GM19025 (cell line): Measurements from ENCODE around the gene LHFPL3.

Experiments
- ATAC-seq: cut with Tn5 transposase; IDR thresholded peaks from one replicate; pipeline ENCODE4 v1.9.1; 2021; ENCODE audit warnings: mild to moderate bottlenecking, low read depth, moderate library complexity; ENCODE audit not compliant: unreplicated experiment

LHFPL3 gene

DNA sequence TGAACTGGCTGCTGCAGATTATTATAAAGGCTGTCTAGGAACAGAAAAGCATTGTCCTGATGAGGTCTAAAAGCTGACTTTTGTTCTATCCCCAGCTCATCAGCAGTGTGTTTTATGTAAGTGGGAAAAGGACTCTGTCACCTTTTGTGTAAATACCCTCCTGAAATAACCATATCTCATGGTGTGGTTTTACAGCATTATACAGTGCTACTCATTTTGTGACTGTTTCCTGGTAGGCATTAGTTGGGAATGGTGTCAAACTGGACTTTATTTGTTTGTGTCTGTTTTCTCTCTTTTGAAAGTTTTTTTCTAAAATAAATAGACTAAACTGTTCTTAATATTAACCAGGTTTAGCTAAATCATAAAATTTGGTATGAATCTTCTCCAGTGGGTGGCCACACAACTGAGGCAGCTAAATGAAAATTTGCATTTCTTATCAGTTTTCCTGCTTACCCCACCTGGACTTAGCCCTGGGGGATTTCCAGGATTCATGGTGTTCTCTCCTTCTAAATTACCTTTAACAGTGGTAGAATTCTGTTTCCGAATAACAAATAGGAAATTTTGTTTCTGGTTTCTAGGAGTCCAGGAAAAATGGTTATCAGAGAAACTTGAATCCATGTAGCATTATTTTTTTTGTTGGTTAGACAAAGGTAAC is 140.9 kb downstream of the LHFPL3 start:
- ATAC-seq: no peak

DNA sequence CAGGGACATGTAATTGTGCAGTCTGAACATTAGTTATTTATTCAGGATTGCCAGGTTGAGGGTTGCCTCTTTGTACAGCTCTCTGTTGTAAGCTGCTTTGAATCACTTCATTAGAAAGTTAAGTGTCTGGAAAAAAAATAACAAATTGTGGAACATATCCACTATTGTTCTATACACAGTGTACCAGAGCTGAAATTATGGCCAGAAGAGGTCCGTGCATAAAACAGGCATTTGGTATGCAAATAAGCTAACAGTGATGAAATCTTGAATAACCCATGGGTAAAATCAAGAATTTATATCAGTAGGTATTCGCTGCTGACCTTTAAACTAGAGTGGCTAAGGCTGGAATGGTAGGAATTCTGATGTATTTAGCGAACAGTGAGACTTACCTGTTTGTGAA is 152.1 kb downstream of the LHFPL3 start:
- ATAC-seq: no peak

DNA sequence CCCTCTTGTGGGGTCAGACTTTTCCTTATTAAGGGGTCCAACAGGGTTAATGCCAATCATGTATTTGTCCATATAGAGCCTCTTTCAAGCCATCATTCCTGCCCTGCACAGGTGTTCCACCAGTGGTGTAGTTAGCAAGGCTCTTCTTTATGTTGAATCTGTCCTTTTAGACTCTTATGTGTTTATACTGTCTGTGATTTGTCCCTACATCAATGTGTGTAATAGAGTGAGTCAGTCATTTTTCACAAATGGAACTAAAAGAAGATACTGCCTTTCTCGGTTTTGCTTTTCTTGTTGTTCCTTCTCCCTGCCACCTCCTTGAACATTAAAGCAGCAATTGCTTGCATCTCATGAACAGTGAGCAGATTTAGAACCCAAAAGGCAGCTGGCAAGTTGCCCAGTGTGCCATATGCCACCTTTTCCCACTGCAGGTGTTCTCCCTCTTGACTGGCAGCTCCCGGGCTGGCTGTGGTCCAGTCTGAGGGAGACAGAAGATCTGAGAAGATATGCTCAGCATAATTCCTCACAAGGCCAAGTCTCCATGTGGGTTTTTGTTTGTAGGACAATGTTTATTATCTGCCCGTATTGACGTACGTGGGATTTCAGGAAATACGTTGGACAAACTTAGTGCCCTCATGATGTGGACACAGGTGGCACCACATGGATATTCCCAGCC is 154.1 kb downstream of the LHFPL3 start:
- no peak for ATAC-seq

DNA sequence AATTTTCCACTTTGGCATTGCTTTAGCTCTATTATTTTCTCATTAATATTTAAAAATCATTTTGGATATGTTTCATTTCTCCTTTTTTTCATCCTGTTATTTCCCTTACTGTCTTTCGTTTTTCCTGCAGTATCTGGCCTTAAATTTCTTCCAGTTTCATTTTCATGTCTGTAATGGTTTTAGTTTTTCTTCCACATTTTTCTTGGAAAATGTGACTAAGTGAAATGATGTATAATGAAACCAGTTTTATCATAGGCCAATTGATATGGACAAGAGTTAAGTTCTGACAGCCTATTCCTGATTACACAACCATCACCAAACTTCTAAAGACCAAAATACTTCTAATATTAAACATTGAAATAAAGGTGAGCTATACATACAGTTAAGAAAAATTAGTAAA is 158.5 kb downstream of the LHFPL3 start:
- no peak for ATAC-seq

DNA sequence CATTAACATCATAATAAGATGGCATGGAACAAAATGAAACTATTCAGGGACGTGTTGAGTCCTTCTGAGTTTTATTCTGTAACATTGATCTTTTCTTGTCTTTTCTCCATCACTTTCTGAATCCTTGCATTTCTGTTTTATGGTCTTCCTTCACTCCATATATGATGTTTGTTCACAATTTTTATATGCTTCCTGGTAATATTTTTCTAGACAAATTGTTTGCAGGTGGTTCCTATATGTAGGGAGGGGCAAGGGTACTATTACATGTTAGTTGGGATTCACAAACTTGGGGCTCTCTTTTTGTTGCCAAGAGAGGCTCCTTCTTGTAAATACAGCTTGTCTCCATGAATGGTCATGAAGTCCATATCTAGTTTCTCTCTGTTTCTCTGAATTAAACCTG is 159.2 kb downstream of the LHFPL3 start:
- ATAC-seq: no peak

DNA sequence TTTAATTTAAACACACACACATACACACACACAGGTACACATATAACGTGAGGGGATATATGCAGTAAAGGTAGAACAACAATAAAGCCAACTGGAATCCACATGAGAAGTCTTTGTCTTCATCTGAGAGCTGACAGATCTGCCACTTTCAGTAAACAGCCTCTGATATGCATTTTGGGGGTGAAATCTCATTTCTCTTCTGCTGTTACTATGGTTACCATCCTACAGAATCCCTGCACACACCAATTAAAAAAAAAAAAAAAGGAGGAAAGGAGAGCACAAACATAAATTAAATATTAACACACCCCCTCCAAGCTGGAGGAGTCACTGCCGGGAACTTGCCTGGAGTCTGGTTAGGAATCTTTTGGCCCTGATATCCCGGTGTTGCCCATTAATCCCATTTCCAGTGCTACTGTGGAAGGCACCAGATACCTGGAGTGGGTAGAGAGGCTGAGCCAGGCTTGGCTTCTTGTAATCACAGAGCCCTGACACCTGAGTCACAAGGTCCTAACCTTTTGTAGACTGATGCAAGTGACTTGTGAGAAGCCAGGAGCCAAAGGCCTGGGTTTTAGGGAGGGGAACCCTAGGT is 169.1 kb downstream of the LHFPL3 start:
- ATAC-seq: no peak

DNA sequence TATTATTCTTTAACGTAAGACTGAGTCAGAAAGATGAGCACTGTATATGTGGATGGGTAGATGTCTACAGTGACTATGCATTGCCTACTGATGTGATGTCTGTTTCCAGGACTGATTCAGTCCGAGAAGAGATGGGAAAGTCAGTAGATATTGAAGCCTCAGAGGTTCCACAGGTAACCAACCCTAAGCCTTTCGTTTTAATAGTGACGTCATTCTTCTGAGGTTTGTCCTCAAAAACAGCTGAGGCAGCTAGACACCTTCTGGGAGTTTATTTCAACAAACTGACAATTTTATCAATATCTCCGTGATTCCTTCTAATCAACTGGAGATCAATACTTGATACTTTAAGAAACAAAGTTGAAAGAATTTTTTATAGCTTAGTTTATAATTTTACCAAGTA is 171.6 kb downstream of the LHFPL3 start:
- ATAC-seq: no peak

DNA sequence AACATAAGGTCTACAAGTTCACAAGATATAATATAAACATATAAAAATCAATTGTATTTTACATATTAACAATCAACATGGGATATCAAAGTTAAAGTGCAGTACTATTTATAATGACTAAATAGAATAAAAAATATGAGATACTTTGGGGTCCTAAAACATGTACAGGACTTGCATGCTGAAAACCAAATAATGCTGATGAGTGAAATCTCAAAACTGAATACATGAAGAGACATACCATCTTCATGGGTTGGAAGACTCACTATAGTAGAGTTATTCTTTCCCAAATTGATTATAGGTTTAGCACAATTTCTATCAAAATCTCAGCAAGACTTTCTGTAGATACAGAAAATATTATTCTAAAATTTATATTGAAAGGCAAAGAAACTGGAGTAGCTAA is 181.5 kb downstream of the LHFPL3 start:
- no peak for ATAC-seq

DNA sequence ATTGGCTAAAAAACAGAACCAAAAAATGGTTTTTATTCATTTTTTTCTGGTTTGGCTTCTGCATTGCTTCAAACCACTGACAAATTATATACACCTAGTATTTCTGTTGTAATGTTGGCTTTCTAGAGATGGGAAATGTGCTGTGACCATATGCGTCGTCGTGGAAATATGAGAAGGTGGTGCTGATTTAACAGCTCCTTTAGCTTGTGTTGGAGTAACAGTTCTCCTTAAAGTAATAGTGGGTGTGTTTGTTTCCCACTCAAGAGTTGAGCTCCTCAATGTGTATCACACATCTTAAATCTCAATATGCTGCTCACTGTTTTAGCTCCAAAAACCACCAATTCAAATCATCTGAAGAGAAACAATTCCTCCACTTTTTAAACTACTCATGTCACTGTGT is 196.4 kb downstream of the LHFPL3 start:
- no peak for ATAC-seq

DNA sequence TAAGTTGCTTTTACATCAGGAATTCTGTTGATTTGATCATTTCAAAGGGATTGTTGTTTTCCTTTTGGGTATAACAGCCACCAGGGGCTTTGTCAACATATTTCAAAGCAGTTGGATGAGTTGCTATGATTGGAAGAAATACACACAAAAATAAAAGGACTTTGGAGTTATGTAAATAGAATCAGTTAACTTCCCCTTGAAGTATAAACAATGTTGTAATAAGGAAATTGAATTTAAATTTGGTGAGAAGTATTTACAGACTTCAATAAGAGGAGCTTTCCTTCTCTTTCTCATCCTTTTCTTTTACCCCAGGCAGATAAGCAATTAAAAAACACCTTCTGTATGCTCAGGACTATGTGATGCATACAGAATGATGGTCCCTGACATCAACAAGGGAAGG is 199.7 kb downstream of the LHFPL3 start:
- ATAC-seq: no peak

DNA sequence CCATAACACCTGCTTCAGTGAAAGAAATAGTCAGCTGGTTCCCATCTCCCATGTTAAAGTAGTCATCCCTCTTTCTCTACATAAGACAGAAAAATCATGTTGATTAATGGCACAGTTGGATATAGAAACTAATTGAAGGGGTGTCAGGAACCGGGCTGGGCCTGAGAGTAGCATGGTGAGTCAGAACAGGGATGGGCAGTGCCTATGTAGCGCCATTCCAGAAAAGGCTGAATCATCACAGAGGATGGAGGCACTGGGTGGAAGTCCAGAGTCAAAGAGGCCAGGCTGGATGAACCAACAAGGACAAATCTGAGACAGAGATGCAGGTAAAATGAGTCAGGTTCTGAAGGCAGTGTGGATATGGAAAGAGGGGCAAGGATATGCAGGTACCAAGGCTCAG is 201.2 kb downstream of the LHFPL3 start:
- no peak for ATAC-seq

DNA sequence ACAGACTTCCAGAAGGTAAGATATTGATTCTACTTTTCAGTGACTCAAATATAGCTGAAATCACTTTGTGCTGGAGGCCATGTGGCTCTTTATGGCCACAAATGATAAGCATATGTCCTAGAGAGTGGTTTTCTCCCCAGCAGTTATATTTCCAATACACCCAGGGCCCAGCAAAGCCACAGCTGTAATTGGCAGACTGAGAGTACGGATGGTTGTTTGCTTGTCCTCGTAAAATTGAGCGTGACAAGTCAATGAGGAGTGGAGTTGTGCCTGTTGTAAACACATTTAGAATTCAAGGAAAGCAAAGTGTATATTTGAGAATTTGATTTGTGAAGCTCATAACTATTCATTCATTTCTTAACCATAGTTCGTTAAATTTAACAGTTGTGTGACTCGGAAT is 201.8 kb downstream of the LHFPL3 start:
- ATAC-seq: no peak

DNA sequence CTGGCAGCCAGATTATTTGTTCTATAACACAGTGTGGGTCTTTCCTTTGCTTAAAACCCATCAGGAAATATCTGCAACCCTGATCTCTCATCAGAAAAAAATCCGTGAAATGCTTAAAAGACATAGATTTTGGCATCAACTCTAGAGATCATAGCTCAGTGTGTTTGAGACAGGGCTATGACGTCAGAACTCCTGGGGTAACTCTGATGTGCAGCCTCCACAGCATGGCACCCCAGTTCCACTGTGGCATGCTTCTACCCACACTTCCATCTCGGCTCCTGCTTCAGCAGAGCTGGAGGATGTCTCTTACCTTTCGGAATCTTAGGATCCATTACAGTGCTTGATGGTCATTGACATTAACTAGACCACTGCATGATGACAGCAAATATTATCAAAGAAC is 205.7 kb downstream of the LHFPL3 start:
- no peak for ATAC-seq

DNA sequence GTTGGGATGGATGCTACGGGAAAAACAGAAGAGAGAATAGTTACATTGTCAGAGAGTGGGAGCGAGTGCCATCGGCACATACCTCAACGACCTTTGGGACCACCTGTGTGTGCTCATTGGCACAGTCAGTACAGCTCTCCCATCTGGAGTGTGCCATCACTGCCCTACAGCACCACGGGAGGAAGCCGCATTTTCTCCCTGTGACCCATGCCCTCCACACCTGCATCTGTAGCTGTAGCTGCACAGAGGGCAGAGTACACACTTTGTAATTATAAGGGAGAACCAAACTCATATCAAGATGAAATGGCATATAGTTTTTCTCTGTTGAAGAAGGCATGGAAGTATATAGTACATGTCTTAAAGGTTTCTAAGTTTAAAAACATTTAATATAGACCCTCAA is 207.4 kb downstream of the LHFPL3 start:
- ATAC-seq: no peak

DNA sequence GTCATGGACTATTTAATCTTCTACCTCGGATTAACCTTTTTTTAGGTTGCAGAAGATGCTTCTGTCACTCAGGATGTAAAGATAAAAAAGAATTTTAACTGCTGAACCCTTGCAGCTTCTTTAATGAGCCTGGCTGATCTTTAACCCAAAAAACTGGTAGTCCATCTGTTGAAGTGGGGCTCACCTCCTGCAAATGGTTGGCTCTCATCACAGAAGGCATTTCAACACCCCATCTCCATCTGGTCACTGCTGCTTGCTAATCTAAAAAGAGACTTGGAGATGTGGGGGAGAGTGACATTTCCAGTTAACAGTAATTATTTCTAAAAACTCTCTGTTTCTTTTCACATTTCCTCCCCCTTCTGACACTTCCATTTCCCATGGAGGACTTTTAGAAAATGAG is 208.6 kb downstream of the LHFPL3 start:
- no peak for ATAC-seq

DNA sequence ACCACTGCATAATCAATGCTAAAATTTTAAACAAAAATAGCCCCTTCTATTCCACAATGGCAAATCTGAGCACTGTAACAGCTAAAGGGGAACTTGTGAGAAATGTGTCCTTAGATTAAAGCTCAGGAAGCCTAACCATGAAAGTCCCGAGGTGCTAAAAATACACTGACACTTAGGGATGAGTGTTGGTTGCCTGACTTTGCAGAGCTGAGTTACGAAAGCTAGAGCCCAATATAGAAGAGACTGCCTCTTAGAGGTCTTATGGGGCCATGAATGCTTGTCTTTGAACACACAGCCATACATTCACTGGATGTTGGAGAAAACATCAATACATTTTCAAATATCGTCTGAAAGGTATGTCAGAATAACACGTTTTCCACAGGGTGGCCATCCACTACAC is 209.7 kb downstream of the LHFPL3 start:
- no peak for ATAC-seq

DNA sequence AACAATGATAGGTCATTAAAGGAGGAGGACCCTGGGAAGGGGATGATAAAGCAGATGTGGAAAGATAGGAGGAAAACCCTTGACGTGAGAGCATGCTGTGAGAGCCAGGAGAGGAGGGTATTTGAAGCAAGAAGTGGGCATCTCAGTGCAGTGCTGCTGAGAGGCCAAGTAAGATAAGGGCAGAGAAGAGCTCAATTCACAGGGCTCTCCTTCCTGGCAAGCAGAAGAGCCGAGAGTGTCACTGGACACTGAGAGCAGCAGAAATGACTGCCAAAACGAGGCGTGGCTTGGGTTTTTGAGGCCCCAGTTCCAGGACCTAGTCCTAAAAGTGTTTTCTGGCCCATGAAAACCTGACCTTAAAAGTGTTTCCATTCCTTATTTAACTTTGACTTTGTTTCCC is 213.5 kb downstream of the LHFPL3 start:
- ATAC-seq: no peak

DNA sequence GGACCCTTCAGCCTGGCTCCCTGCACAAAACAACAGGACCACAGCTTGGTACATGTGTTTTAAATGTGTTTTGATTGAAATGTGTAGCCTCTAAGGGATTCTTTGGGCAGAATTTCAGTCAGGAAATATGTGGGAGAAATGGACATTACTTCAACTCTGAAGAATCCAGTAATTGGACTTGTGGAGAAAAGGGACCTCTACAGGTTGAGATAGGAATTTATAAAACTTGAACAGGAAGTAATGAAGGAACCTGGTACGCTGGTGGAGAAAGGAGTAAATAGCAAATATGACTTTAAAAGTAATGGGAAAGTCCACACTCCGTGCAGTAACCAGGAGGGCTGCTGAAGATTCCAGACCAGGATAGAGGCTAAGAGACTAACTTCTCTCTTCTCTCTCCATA is 220.5 kb downstream of the LHFPL3 start:
- ATAC-seq: no peak

DNA sequence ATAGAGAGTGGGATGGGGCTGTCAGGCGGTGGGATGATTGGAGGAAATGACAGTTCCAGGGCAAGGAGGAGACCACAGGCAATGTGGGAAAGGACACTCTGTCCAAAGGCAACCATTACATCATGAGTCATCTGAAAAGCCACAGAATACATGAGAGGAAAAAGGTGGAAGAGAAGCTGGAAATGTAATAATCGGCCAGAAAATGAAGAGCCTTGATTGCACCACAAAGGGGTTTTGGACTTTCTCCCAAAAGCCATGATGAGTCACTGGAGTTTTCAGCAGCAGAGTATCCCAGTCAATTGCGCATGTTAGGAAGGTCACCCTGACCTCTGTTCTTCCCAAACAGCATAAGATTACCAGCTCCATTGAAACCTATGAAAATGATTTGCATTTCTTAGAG is 222.0 kb downstream of the LHFPL3 start:
- ATAC-seq: no peak

DNA sequence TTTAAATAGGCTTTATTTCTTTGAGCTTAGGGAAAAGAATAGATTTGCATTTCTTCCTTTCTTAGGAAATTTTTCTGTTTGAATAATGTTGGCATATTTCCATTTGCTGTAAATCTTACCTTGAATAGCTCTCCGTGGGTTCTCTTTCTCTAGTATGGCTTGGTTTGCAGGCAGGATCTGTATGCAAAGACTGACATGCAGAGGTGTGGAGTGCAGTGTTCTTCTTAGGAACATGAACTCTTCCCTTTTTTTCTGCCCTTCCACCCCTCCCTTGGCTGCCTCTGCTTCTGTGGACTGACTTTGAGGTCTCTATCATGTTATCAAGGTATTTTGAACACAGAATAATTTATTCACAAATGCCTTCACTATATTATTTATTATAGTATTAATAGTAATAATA is 222.8 kb downstream of the LHFPL3 start:
- no peak for ATAC-seq

DNA sequence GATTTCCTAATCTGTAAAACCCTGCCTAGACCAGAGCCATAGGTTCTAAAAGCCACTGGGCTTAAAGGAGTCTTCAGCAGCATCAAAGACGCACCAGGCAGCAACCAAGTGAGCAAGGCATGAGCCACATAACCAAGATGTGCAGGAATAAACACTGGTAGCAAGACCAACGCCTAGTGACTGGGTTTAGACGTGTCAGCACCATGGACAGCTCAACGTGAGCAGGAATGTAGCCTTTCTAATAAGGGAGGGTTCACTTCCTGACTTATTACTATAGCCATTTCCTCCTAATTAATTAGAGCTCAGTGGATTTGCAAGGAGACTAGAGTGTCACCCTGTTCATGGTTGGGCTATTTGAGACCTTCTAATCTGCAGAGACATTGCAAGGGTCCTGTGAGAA is 223.7 kb downstream of the LHFPL3 start:
- ATAC-seq: no peak

DNA sequence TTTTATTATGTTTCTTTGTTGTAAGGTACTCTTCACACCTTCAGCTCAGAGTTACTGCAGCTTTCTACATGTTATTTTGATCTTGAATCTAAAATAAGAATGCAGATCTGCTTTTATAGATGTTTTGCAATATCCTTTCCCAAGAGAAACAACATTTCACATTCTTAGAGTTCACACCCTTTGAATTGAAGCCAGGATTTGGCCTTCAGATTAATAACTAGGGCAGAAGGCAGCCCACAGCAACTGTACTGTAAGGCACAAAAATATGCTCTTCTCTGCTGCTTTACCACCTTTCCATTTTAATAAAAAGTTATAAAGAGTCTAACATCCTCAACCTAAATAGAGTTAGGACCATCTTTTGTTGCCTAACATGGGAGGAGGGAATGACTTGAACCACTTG is 224.7 kb downstream of the LHFPL3 start:
- no peak for ATAC-seq
